Anterior cingulate cortex (tissue), 58 donors: ENCODE data around the gene ERN1.
A peak's percentile ranks its signal among the peaks of the same experiment; 100 is the strongest.
"Not testable (repeated sequence)": the region's sequence is repeated elsewhere in the genome, so short reads cannot be mapped to it uniquely, and the experiment has no call there.

Source experiments
- DNase-seq, 58 donors: peaks; one replicate each; lab custom pipeline; 2025; lab: John Stamatoyannopoulos, UW

The ERN1 gene

GRCh38 chr17:64129765-64130558 lies at the start of gene ERN1:
ERN1 (minus strand) TSS chr17:64130144; CDS start chr17:64130029, 115 bp downstream.
- peak; percentile 45 to 97 (median 92) for DNase-seq

- not testable (repeated sequence) for DNase-seq
These were observed 49.1 kb upstream of the ERN1 start for GRCh38 chr17:64179024-64179423.

DNA sequence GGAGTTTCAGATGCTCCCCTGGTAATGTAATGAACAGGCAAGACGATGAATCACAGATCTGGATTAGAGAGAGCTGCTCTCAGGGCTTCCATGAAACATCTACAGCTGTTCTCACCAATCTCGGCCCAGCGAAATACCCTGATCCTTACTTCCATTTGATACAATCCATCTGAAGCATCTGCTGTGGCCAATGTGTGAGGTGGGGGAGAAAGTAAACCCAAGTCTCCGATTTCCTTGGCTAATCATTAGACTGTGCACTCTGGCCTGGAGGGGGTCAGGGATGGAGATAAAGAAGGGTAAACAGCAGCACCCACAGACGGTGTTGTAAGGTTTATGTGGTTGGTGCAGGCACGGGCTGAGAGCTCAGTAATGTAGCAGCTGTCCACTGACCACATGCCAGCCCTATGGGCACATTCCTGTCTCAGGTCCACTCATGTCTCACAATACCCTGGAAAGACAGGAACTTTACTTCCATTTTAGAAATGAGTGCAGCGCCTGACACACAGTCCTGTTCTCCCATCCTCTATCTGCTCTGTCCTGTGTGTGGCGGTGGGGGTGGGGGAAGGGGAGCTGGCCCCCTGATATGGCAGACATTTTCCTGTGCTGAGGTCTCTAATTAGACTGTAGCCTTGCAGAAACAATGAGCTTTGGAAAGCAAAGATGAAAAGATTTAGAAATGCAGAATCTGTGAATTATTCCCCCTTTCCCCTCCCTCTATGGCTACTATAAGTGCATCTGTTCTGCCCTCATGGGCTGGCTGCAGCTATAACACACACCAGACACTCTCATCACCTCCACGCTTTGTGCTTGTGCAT lies 48.3 kb upstream of the ERN1 start:
- DNase-seq, result no peak

- DNase-seq, result no peak
These were observed 47.5 kb upstream of the ERN1 start for GRCh38 chr17:64177311-64178010.

DNA sequence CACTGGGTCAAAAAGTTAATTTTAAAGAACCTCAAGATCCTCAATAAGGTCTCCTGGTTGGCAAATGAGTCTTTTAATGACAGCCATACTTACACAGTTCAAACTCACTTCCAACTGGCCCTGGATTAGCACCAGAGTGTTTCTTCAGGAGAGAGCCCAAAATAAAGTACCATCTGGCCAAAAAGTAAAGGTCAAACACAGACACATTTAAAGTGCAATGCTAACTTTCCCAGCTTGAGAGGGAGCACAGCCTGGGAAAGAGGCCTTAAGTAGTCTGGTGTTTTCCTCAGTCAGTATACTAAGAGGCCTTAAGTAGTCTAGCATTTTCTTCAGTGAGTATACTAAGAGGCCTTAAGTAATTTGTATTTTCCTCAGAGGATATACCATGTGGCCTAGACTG lies 46.6 kb upstream of the ERN1 start:
- DNase-seq, result no peak

DNA sequence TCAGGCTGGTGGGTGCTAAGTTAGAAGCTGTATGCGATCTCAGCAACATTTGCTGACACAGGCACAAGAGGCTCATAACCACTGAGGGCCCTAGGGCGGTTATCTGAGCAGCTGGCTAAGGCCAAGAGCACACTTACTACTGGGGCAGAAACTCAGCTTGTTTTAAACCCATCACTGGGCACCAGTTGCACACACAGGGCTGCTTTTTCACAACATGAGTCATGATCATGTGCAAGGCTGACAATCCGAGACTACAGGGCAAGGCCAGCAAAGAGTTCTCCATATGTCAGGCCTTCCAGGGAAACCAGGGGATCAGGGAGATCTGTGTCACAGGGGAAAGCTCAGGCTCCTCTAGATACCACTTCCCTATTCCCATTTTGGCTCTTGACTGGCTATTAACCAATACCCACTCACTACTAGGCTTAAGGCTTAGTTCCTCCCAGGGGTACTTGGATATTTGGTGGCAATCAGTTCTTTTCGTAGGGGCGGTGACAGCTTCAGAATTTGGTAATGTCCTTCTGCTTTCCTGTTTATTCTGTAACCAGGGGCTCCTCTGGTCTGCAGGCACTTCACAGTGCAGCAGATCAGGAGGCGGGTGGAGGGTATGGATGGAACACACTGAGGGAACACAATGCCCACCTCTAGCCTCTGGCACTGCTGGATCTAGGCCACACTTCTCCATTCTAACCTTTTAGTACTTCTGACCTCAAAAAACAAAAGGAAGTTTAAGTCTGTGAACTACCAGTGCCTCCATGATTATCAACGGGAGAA lies 44.9 kb upstream of the ERN1 start:
- peak in 33 of 58 donors; percentile 8 to 78 (median 33) for DNase-seq

DNA sequence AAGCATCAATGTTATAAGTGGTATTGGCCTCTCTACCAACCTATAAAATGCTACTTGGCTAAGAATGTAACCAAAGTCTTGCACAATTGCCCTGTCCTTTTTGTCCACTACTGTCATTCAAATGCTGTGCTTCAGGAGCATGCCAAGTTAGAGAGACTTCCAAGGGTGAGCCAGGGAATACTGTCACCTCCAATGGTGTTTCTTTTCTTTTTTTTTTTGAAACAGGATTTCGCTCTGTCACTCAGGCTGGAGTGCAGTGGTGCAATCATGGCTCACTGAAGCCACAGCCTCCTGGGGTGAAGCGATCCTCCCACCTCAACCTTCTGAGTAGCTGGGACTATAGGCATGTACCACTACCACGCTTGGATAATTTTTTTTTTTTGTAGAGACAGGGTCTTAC lies 43.7 kb upstream of the ERN1 start:
- peak in 1 of 58 donors; percentile 8 for DNase-seq

DNA sequence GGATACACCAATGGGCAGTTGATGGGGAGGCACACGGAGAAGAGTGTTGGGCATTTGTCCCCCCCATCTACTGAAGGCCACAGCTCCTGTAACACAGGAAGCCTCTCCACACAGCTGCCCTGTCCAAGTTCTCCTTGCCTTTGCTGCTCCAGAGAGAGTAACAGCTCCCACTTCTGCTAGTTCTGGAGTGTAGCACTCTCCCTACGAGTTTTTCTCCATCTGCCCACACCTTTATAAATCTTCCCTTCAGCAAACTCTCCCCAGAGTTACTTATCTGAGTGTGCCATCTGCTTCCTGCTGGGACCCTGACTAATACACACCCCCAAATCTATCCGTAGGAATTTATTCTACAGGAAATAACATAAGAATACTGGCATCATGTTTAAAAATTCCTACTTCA lies 42.6 kb upstream of the ERN1 start:
- no peak for DNase-seq

DNA sequence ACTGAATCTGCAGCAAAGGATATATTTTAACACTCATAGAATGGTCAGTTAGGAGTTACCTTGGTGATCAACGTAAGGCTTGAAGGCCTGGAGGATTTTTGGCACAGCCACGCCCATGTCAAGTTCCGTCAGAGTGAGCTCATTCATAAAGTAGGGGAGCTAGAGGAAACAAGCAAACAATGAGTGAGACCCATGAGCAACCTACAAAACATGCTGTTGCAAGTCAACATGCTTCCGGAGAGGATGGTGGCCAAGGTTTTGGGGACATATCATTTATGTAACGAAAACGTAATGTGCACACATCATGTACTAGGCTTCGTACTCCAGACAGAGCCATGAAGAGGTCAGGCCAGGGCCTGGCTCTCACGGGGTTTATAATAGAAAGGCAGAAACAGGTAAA lies 41.1 kb upstream of the ERN1 start:
- no peak for DNase-seq

DNA sequence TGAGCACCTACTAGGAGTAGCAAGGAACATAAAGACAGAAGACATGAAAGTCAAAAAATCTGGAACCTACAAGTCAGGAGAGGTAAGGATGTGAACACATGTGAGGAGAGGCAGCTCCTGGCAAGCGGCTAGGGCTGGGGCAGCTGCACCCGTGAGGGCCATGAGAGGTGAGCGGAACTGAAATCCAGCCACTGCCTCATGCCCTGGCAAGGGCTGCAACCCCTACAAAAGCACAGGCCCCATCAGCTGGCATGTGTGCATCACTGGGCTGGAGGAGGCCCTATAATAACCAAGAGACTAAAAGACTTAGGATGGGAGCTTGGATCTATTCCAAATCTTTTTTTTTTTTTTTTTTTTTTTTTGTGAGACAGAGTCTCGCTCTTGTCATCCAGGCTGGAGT lies 40.3 kb upstream of the ERN1 start:
- DNase-seq, result no peak

- DNase-seq, result not testable (repeated sequence)
These were observed 37.7 kb upstream of the ERN1 start for GRCh38 chr17:64167666-64168065.

DNA sequence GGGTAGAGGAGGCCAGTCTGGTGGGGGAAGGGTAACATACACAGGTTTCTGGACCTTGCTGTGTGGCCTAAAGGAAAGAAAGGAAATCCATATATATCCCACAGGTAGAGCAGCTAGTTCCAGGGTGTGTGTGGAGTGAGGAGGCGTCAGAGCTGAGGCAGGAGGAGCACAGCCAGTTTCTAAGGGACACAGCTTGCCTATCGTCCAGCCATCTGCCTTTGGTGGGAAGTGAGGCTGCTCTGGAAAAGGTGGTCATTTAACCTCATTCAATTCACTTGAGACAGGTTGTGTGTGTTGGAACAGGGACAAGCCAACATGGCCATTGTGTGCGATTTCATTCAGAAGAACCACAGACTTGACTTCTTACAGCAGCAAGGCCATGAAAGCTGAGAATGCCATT lies 36.9 kb upstream of the ERN1 start:
- DNase-seq, result no peak

GRCh38 chr17:64165347-64165746 lies 35.4 kb upstream of the ERN1 start:
- DNase-seq, result no peak

DNA sequence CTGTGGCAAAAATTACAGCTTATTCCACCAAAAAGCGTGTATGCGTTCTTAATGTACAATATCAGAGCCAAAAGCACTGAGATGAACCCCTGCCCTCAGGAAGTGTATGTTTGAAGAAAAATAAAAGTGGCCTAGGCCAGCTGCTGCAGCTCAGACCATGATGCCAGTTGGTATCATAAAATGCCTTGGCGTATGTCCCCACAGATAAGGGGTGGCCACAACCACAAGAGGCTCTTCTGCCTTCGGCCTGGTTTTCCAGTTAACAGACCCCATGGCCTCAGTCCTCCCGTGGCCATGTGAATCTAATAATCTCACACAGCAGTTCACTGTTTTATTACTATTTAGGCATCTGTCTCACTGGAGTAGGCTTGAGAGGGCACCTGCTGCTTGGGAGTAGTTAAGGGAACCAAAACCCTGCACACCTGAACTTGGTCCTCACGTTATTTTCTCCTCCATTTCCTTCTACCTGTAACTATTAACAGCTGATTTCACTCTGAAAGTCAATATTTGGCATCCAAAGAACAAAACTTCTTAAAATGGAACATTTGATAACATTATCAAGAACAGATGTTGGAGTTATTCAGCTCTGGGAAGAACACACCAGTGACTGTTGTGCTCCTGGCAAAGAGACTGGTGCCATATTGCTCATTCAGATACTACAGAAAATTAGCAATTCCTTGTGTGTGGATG lies 34.8 kb upstream of the ERN1 start:
- DNase-seq, result no peak

GRCh38 chr17:64163468-64163867 lies 33.5 kb upstream of the ERN1 start:
- DNase-seq, result no peak

DNA sequence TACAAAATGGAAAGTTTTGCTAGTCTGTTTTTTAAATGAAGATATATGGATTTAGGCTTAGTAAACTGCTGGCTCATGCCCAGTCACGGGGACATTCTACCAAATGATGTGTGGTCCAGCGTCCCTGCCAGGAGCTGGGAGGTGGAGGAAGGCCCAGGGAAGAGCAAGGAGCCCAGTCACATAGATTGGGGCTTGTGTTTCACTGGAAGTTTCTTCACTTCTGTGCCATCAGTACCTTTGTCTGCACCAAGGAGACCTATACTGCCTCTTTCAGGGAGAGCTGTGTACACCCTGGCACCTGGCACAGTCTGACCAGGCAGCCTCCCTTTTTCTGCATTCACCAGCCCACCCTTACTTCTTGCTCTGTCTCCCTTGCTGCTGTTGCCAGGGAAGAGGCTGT lies 32.6 kb upstream of the ERN1 start:
- no peak for DNase-seq

- no peak for DNase-seq
These were observed 31.6 kb upstream of the ERN1 start for GRCh38 chr17:64161380-64162176.

- DNase-seq, result no peak
These were observed 30.4 kb upstream of the ERN1 start for GRCh38 chr17:64160378-64160777.
